NCI-H1436 (cell line): ENCODE results near the gene DGKA.
A peak's percentile ranks its signal among the peaks of the same experiment; 100 is the strongest.
"Not testable (repeated sequence)": the region's sequence is repeated elsewhere in the genome, so short reads cannot be mapped to it uniquely, and the experiment has no call there.

ENCODE experiments used
- DNase-seq: peaks from one replicate; lab custom pipeline; 2025; lab: John Stamatoyannopoulos, UW

Gene DGKA

DNA sequence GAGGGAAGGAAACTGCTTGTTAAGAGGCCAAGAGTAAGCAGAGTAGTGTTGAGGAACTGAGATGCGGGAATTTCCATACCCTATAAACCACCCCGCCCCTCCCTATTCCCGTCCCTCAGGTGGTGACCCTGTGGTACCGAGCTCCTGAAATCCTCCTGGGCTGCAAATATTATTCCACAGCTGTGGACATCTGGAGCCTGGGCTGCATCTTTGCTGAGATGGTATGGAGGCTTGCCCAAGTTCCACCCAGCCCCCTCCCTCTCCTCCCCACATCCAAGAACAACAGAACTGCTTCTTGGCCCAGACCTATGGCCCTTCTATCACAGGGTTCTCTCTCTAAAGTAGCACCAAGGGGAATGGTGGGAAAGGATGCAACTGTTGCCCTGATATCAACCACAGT is 38.4 kb downstream of the DGKA start:
- no peak for DNase-seq

DNA sequence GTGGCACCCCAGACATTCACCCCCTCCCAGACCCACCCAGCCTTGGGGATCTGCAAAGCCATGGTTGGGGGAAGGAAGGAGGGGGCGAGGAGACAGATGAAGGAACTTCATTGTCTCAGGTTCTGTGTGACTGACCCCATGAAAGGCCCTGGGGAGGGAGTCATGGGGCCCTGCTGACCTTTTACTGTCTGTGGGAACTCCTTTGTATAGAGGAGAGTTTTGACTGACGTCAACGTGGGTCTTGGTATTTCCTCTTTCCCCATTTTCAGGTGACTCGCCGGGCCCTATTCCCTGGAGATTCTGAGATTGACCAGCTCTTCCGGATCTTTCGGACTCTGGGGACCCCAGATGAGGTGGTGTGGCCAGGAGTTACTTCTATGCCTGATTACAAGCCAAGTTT is 39.8 kb downstream of the DGKA start:
- no peak for DNase-seq

DNA sequence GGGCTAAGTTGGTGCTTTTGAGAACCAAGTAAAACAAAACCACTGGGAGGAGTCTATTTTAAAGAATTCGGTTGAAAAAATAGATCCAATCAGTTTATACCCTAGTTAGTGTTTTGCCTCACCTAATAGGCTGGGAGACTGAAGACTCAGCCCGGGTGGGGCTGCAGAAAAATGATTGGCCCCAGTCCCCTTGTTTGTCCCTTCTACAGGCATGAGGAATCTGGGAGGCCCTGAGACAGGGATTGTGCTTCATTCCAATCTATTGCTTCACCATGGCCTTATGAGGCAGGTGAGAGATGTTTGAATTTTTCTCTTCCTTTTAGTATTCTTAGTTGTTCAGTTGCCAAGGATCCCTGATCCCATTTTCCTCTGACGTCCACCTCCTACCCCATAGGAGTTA is 41.1 kb downstream of the DGKA start:
- no peak for DNase-seq

DNA sequence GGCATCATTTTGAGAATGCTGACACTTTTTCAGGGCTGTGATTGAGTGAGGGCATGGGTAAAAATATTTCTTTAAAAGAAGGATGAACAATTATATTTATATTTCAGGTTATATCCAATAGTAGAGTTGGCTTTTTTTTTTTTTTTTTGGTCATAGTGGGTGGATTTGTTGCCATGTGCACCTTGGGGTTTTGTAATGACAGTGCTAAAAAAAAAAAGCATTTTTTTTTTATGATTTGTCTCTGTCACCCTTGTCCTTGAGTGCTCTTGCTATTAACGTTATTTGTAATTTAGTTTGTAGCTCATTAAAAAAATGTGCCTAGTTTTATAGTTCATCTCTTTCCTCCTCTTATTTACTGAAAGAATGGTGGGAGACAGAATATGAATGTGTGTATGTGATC is 41.5 kb downstream of the DGKA start:
- DNase-seq = no peak

DNA sequence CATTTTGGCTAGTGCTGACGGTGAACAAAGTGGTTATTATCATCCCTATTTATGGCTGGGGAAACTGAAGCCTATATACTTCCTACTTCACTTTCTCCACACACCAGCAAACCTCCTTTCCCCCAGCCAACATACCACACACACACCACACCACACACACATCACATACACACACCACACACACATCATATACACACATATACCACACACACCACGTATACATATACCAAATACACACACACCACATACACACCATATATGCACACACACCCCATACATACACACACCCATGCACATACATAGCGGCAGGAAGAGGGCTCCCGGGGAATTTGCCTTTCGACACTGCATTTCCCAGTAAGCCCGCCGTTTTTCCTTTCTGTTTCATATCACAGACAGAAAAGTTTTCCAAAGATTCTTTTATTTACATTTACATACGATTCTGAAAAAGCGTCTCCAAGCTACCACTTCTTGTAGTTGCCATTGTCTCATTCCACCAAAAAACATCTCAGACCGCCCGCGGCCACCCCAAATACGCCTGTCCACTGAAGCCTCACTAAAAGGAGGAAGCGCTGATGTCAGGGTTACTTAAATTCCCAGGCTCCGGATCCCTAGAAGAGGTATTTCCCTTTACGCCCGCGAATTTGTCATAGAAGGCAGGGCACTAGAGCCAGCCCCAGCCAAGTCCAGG is 42.1 kb downstream of the DGKA start:
- DNase-seq = no peak

DNA sequence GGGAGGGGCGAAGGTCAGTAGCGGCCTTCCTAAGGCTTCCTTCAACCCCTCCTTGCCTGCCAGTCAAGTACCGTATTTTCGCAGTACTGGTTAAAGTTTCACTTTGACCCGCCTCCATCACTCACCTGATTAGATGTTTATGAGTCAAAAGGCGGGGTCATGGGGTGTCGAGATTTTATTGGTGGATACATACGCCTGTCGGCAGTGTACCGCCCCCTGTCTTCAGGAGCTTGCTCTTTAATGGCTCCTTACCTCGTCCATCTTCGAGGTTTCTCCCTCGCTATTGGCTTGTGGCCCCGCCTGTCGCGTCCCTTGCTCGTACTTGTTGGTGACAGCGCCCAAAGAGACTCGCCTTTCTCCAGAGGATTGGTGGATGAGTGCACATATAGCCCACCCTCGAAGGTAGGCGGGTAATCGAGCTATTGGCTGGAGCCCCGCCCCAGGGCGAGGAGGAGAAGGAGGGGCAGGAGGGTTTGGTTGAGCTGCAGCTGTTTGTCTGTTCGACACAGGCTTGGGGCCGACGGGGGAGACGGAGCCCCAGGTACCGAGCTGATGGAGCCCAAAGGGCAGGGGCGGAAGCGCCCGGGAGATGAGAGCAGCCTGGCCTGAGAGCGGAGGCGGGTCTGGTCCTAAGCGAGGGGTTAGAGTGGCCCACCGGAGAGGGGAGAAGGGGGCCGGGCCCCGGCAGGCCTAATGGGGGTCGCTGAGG is 42.8 kb downstream of the DGKA start, which contains the start of gene RAB5B:
Gene RAB5B (plus strand): TSS at position 480 of the 709 bp plus-strand sequence. CDS start 12,883 bp downstream, outside the sequence.
- peak; percentile 100 for DNase-seq

DNA sequence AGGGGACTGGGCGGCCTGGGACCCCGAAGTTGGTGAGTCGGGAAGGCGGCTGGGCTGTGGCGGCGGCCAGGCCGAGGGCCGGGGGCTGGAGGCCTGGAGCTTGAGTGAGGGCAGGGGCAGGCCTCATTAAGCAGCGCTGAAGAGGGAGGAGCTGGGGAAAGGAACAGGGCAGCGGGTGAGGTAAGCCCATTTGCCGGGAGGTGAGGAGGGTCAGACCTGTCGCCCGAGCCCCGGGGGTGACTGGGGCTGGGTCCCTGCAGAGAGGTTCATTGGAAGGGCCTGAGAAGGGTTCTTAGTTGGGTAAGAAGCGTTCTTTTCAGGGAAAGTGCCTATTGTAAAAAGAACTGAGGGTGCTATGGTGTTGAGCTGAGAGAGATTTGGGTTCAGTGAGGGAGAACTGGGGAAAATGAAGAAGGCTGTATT is 43.4 kb downstream of the DGKA start:
- DNase-seq = no peak

DNA sequence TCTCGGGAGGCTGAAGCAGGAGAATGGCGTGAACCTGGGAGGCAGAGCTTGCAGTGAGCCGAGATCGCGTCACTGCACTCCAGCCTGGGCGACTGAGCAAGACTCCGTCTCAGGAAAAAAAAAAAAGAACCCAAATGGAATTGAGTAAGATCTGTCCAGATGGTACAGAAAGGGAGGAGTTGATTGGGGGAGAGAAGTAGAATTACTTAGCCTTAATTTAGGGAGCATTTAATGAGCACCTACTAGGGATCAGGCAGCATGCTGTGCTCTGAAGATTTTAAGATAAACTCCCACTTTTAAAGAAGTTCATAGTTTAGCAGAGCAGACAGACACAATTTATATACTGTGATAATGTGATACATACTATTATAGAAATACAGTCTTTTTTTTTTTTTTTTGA is 47.4 kb downstream of the DGKA start:
- DNase-seq = no peak

DNA sequence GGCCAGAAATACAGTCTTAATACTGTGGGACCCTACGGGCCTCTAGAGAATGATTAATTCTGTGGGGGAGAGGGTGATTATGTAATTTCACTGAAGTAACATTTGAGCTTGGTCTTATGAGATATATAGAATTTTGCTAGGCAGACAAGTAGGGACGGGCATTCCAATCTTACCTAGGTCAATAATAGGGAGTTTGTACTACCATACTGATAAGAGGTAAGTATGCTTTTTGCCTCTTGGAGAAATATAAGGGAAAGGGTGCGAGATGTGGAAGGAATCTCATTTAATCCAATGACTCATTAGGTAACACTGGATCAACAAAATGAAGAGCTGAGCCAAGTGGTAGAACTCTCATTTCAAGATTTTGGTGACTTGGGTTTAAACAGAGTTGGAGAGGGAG is 48.1 kb downstream of the DGKA start:
- no peak for DNase-seq

DNA sequence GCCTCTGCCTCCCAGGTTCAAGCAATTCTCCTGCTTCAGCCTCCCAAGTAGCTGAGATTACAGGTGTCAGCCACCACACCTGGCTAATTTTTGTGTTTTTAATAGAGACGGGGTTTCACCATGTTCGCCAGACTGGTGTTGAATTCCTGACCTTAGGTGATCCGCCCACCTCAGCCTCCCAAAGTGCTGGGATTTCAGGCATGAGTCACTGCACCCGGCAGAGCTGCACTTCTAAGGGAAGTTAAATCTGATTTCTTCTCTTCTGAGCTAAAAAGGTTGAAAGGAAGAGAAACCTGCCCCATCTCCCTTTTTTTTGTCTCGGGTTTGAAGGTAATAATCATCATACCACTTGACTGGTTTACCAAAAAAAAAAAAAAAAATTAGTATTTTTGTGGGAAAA is 50.9 kb downstream of the DGKA start:
- not testable (repeated sequence) for DNase-seq

DNA sequence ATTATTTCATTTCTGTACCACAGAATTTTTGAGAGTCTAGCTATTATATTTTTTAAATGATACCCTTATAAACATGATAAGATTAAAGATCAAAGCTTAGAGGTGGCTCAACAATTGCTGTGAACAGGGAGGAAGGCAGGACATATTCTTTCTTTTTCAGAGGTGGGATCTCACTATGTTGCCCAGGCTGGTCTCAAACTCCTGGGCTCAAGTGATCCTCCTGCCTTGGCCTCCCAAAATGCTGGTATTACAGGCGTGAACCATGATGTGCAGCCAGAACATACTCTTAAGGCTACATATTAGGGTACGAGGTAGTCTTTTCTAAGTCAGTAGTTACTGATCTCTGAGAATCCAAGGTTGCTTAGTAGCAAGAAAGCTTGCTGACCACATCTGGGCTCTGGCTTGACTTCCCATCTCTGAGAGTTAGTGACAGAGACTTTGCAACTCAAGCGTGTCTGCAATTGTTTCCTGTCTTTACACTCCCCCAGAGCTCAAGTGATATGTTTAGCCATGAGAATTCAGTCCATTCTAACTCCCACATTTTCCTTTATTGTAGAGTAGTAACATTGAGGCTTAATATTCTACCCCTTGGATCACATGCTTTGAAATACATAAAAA is 51.5 kb downstream of the DGKA start:
- no peak for DNase-seq

DNA sequence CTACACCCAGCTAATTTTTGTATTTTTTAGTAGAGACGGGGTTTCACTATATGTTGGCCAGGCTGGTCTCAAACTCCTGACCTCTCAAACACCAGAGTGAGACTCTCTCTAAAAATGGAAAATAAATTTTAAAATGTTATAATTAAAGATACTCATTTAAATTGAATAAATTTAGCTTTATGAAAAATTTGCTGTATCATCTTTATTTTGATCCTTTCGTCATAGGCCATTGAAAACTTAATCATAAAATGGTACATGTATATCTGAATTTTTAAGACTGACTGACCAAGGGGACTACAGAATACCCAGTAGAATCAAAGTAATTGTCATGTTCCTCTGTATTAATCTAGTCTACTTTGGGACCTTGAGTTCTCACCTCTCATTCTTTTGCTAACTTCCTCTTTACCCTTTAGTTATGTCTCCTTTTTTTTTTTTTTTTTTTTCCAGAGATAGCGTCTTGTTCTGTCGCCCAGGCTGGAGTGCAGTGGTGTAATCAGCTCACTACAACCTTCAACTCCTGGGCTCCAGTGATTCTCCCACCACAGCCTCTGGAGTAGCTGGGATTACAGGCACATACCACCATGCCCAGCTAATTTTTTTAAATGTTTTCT is 52.4 kb downstream of the DGKA start:
- DNase-seq = no peak

DNA sequence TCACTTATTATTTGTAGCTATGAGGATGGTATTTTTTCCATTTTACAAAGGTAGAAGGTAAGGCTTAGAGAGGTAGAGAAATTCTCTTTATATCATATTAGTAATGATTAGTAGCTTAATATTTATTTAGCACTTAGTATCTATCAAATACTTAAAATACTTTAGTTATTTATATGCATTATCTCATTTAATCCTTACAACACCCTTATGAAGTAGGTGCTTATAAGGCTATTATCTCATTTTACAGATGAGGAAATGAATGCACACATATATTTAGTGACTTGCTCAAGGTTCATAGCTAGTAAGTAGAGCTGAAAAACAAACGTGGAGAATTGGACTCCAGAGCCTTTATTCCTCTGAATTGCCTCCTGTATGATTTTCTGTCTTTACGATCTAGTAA is 53.9 kb downstream of the DGKA start:
- no peak for DNase-seq

DNA sequence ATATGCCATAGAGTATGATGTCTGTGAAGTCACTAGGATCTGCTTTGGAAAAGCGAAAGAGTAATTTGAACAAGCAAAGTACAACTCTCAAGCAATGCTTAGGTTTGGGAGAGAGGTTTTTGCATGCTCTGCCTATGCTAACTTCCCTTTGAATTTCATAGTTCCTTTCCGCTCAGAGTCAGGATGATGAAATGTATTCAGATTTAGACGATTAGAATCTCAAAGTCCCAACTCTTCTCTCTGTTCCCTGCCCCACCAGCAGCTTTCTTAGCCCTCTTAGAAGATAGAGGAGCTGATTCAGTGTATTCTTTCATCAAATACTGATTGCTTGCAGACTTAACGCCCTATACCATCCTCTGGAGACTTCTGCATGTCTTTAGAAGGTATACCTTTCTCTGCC is 54.4 kb downstream of the DGKA start:
- no peak for DNase-seq

DNA sequence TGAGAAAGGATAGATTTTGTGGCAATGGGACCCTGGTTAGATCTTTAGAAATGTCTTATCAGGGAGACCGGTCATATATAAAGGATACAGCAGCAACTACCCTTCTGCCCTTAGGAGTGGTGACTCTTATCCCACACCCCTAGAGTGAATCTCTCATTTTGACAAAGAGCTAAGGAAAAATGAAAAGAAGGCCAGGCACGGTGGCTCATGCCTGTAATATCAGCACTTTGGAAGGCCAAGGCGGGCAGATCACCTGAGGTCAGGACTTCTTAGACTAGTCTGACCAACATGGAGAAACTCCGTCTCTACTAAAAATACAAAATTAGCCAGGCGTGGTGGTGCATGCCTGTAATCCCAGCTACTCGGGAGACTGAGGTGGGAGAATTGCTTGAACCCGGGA is 55.0 kb downstream of the DGKA start:
- DNase-seq = not testable (repeated sequence)

DNA sequence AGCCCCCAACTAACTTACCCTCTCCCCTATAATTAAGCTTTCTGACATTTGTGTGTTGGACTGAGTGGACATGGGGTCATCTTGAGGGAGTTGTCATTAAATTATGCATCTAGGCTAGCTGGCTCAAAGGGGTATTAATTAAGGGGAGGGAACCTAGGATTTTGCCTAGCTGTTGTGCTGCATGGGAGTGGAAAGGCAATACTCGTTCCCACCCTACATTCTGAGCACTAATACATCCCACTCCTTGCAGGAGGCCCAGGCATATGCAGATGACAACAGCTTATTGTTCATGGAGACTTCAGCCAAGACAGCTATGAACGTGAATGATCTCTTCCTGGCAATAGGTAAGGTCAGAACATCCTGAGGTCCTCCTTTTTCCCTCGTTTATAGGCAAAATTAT is 60.1 kb downstream of the DGKA start:
- no peak for DNase-seq

DNA sequence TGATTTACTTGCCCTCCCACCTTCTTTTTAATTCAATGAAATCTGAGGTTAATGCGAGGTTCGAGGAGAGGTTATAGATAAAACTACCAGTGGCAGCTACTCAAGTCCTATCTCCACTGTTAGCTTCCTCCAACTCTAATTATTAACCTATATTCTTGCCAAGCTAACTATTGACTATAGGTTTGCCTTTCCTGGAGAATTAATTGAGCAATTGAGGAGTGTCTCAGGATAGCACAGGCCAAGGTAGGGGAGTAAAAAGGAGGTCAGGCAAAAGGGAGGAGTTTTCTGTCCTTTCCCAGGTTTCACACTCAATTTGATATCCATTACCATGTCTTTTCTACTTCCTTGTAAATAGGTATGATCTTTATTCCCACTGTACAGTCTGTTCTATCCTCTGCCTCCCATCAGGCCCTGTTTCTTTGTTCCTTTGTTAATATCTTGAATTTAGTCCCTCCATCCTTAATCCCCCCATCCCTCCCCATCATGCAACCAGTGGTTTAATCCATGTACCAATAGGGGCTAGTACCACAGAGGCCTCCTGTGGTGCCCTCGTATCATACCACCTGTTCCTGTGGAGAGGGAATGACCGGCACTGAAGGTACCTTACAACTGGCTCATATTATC is 62.4 kb downstream of the DGKA start:
- DNase-seq = no peak

DNA sequence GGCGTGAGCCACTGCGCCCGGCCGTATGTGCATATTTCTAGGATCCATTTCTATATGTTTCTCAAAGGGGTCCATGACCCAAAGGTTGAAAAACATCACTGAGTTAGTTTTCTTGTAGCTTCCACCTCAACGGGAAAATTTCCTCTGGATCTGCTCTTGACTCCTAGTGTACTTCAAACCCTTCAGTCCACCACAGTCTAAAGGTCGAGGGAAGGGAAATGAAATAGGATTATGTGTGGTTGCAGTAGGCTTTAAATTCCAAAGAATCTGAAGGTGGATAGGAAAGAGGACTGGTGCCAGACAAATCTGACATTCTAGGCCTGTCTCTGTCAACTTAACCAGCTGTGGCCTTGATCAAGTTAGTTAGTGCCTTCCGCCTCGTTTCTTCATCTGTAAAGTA is 64.4 kb downstream of the DGKA start:
- DNase-seq = no peak

DNA sequence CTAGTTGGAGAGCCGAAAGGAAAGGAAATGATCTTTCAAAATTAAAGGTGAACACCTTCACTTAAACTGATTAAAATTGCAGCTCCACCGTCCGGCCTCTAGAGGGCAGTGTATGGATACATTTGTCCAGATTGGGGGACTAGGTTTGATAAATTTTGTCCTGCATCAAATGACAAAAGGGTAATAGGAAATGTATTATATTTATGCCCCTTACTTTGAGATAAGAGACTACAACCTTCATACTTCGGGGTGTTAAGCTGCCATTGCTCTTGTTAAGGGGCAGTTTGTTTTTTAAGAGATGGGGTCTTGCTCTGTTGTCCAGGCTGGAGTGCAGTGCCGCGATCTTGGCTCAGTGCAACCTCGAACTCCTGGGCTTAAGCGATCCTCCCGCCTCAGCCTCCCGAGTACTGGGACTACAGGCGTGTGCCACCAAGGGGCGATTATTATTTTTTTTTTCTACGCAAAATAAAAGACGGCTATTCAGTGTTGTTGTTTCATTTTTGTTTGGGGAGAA is 65.3 kb downstream of the DGKA start:
- peak; percentile 20 for DNase-seq

DNA sequence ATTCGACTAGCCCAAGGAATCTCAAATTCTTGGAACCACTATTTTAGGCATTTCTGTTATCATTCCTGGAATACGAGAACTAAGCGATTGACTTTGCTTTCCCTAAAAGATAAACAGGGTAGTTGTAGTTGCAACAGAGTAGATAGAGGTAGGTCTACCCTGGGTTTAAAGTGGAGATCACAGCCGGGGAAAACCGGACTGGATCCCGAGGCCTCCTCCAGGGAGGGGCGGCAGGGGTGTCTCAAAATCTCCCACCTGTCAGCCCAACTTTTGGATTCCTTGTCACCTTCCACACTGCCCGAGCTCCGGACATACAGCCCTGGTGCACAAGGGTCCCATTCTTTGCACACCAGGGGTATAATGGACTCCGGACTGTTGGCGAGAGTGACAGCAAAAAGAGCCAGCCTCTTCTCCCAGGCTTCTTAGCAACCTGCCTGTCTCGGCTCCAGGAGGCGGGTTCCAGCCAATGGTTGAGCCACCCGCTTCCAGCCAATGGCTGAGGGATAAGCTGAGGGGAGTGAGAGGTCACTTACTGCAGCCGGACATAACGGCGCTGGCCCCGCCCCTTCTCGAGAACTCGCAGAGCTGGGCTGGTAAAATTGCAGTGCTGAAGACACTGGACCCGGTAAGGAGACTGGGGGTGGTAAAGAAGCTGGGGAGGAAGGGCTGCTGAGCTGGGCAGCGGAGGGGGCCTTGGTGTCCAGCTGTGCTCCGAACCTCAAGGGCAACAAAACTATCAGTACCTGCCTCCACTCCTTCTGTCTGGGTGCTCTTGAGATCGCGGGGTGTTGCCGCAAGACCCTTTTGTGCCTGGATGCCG is 66.0 kb downstream of the DGKA start, which contains the start of gene SUOX:
Gene SUOX (plus strand): TSS at position 562 of the 820 bp plus-strand sequence. CDS start 4,946 bp downstream, outside the sequence.
- DNase-seq = peak; percentile 73

DNA sequence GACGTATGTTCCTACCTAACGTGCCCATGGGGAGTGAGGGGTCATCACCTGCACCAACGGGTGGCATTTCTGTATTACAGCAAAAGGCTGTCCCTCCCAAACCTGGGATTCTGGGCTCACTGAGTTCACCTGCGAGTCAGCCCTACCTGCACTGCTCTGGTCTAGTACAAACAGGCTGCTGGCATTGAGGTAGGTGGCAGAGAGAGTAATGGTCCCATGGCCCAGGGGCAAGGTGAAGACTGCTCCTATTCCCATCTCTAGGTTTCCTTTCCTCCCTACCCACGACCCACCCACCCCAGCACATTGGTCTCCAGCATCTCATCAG is 66.5 kb downstream of the DGKA start:
- DNase-seq = no peak
